Trophoblast cell (in vitro differentiated cells and primary cell): ENCODE results near the gene TNFRSF25.

Experiments used
- DNase-seq, 2 donors: peaks; one replicate each; pipeline ENCODE4 v3.0.0-alpha.2; 2016
- H2AFZ ChIP-seq: 2 replicates; pipeline ENCODE4 v1.6.1; 2013; ENCODE audit warnings: low read length, moderate library complexity, mild to moderate bottlenecking; ENCODE audit not compliant: insufficient read depth, poor library complexity
- H2AK5ac ChIP-seq: 2 replicates; pipeline ENCODE4 v1.6.1; 2013; ENCODE audit warnings: mild to moderate bottlenecking, low read length
- H2BK120ac ChIP-seq: 2 replicates; pipeline ENCODE4 v1.6.1; 2013; ENCODE audit warnings: low read length, mild to moderate bottlenecking, moderate library complexity; ENCODE audit not compliant: insufficient read depth, poor library complexity
- H2BK12ac ChIP-seq: 2 replicates; pipeline ENCODE4 v1.6.1; 2013; ENCODE audit warnings: mild to moderate bottlenecking, low read length, moderate library complexity
- H2BK5ac ChIP-seq: 2 replicates; pipeline ENCODE4 v1.6.1; 2013; ENCODE audit warnings: low read length, low read depth, moderate library complexity, mild to moderate bottlenecking; ENCODE audit not compliant: poor library complexity
- H3K14ac ChIP-seq: 2 replicates; pipeline ENCODE4 v1.6.1; 2013; ENCODE audit warnings: mild to moderate bottlenecking, low read length
- H3K18ac ChIP-seq: 2 replicates; pipeline ENCODE4 v1.6.1; 2013; ENCODE audit warnings: mild to moderate bottlenecking, low read length
- H3K23ac ChIP-seq: 2 replicates; pipeline ENCODE4 v1.6.1; 2013; ENCODE audit warnings: low read length
- H3K27ac ChIP-seq: 2 replicates; pipeline ENCODE4 v1.5.1; 2013; ENCODE audit warnings: low read depth, mild to moderate bottlenecking, inconsistent platforms, low read length, moderate library complexity
- H3K27me3 ChIP-seq: 2 replicates; pipeline ENCODE4 v1.6.1; 2013; ENCODE audit warnings: inconsistent platforms, mild to moderate bottlenecking, low read length, moderate library complexity; ENCODE audit not compliant: insufficient read depth
- H3K36me3 ChIP-seq, 2 experiments: 1 replicate in 1 of 2; 2 replicates in 1 of 2; pipeline ENCODE4 v1.6.1; 2013; ENCODE audit warnings: low read length in 2 of 2, mild to moderate bottlenecking in 2 of 2, moderate library complexity in 1 of 2; ENCODE audit not compliant: insufficient read depth in 2 of 2, control insufficient read depth in 1 of 2
- H3K4ac ChIP-seq: 2 replicates; pipeline ENCODE4 v1.6.1; 2013; ENCODE audit warnings: low read depth, mild to moderate bottlenecking, low read length, moderate library complexity
- H3K4me1 ChIP-seq, 2 experiments: 1 replicate in 1 of 2; 2 replicates in 1 of 2; pipeline ENCODE4 v1.6.1; 2013; ENCODE audit warnings: low read length in 2 of 2, mild to moderate bottlenecking in 2 of 2, moderate library complexity in 1 of 2; ENCODE audit not compliant: insufficient read depth in 2 of 2, control insufficient read depth in 1 of 2
- H3K4me2 ChIP-seq: 2 replicates; pipeline ENCODE4 v1.6.1; 2013; ENCODE audit warnings: inconsistent platforms, mild to moderate bottlenecking, low read length, moderate library complexity
- H3K4me3 ChIP-seq: 2 replicates; pipeline ENCODE4 v1.5.1; 2013; ENCODE audit warnings: mild to moderate bottlenecking, low read depth, low read length, inconsistent platforms
- H3K79me1 ChIP-seq: one replicate; pipeline ENCODE4 v1.6.1; 2013; ENCODE audit warnings: low read length
- H3K79me2 ChIP-seq: 2 replicates; pipeline ENCODE4 v1.6.1; 2013; ENCODE audit warnings: low read length, mild to moderate bottlenecking; ENCODE audit not compliant: control insufficient read depth, insufficient read depth, poor library complexity
- H3K9ac ChIP-seq: 2 replicates; pipeline ENCODE4 v1.6.1; 2013; ENCODE audit warnings: mild to moderate bottlenecking, low read length
- H3K9me3 ChIP-seq: 2 replicates; pipeline ENCODE4 v1.6.1; 2013; ENCODE audit warnings: low read depth, mild to moderate bottlenecking, control low read depth, inconsistent platforms, low read length; ENCODE audit not compliant: insufficient read depth
- H4K12ac ChIP-seq: 2 replicates; pipeline ENCODE4 v1.6.1; 2013; ENCODE audit warnings: low read depth, mild to moderate bottlenecking, low read length, moderate library complexity
- H4K8ac ChIP-seq: 2 replicates; pipeline ENCODE4 v1.6.1; 2013; ENCODE audit warnings: low read depth, mild to moderate bottlenecking, low read length, moderate library complexity
- H4K91ac ChIP-seq: one replicate; pipeline ENCODE4 v1.6.1; 2013; ENCODE audit warnings: low read depth, mild to moderate bottlenecking, low read length, moderate library complexity
- WGBS: extraction: QIAGEN DNeasy Blood & Tissue Kit; methylation state at CpG from one replicate; pipeline ENCODE4 v1.1.7; 2013; ENCODE audit warnings: missing lambda C conversion rate; ENCODE audit not compliant: insufficient read length, insufficient coverage; ENCODE audit errors: extremely low coverage; 5-methylcytosine and 5-hydroxymethylcytosine counted together

TNFRSF25 gene

DNA sequence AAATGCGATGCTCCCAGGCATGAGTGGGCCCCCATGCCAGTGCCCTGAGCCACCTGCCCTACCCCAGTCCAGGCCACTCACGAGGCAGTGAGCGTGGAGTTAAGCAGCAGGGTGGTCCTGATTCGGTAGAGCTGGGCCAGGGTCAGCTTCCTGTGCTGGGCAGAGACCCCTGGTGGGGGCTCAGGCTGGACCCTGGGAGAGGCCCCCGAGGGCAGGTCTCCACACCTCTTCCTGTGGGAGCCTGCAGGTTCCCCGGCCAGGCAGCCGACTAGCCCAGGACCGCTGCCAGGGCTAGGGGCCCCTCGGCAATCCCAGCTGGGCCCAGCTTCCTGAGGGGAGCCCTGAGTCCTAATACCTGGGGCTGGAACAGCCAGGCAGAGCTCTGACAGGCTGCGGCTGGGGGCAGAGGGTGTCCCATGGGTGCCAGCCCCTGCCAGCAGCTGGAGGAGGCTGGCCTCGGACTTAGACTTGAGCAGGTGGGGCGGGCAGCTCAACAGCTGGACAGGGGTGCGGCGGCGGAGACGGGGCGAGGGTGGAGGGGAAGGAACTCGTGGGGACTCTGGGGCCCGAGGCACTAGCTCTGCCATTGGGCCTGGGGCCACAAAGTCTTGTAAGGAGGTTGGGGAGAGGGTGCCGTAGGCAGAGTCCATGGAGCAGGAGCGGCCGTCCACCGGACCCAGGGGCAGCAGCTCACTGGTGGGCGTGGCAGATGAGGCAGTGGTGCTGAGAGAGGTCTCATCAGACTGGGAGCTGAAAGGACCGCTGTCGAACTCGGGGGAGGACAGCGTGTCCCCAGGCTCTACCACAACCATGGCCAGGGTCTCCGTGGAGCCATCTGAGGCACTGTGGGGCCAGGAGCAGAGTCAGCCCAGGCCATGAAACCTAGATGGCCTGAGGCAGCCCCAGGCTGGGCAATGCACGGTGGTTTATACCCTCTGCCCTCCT is 2.0 kb upstream of the TNFRSF25 start:
- no peak overlapping the region for H2AFZ ChIP-seq
- no peak overlapping the region for H3K4me3 ChIP-seq
- H4K8ac ChIP-seq: no peak overlapping the region
- peaks cover 77 to 87% of the 10 kb centered on the region in 2 experiments for H3K36me3 ChIP-seq
- H4K91ac ChIP-seq: no peak overlapping the region
- H3K4me1 ChIP-seq: no peaks in the 10 kb centered on the region
- H2BK12ac ChIP-seq: no peak overlapping the region
- no peak overlapping the region for H2AK5ac ChIP-seq
- no peak overlapping the region for H2BK5ac ChIP-seq
- no peak overlapping the region for H3K4me2 ChIP-seq
- H3K4ac ChIP-seq: no peak overlapping the region
- H3K79me1 ChIP-seq: no peaks in the 10 kb centered on the region
- H3K23ac ChIP-seq: no peak overlapping the region
- no peak overlapping the region for H3K27ac ChIP-seq
- no peaks in the 10 kb centered on the region for H3K79me2 ChIP-seq
- no peaks in the 10 kb centered on the region for H3K27me3 ChIP-seq
- no peak overlapping the region for H3K14ac ChIP-seq
- H4K12ac ChIP-seq: no peak overlapping the region
- H3K18ac ChIP-seq: no peak overlapping the region
- peaks cover 4% of the 10 kb centered on the region for H3K9me3 ChIP-seq
- H2BK120ac ChIP-seq: no peak overlapping the region
- no peak overlapping the region for H3K9ac ChIP-seq
- no peak for DNase-seq
- WGBS: no CpG with 5 or more reads among the region's 30 CpGs

DNA sequence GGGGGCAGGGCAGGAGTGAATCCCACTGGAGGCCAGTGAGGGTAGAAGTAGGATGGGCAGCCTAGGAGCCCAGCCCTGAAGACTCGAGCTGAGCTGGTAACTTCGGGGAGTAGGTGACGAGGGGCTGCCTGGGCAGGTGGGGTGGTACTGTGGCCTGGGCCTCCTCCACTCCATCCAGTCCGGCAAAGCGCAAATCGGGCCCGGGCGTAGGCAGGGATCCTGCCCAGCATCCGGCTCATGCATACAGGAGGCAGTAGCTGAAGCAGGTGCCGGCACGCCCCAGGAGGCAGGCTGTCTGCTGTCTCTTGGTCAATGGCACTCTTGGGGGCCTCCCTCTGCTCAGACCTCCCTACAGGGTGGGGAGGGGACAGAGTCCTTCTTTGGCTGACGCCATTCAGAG is 1.3 kb upstream of the TNFRSF25 start:
- no peak overlapping the region for H2BK120ac ChIP-seq
- no peak overlapping the region for H2BK12ac ChIP-seq
- H3K4me2 ChIP-seq: no peak overlapping the region
- no peak overlapping the region for H2AK5ac ChIP-seq
- no peak overlapping the region for H3K4me3 ChIP-seq
- no peak overlapping the region for H3K23ac ChIP-seq
- no peaks in the 10 kb centered on the region for H3K79me1 ChIP-seq
- peaks cover 77 to 87% of the 10 kb centered on the region in 2 experiments for H3K36me3 ChIP-seq
- H4K91ac ChIP-seq: no peak overlapping the region
- H3K9ac ChIP-seq: no peak overlapping the region
- no peak overlapping the region for H4K8ac ChIP-seq
- H3K27me3 ChIP-seq: no peaks in the 10 kb centered on the region
- no peaks in the 10 kb centered on the region for H3K4me1 ChIP-seq
- WGBS: no CpG with 5 or more reads among the region's 12 CpGs
- no peaks in the 10 kb centered on the region for H3K79me2 ChIP-seq
- no peak overlapping the region for H3K14ac ChIP-seq
- no peak overlapping the region for H2BK5ac ChIP-seq
- H2AFZ ChIP-seq: no peak overlapping the region
- no peak overlapping the region for H4K12ac ChIP-seq
- DNase-seq: no peak
- no peak overlapping the region for H3K4ac ChIP-seq
- no peak overlapping the region for H3K18ac ChIP-seq
- H3K9me3 ChIP-seq: peaks cover 4% of the 10 kb centered on the region
- H3K27ac ChIP-seq: no peak overlapping the region

GRCh38 chr1:6466751-6467150 is 778 bp upstream of the TNFRSF25 start:
- Histone ChIP-seq H3K4ac (no peak overlapping the region), H4K91ac (no peak overlapping the region), H3K9me3 (peaks cover 4% of the 10 kb centered on the region), H3K79me2 (no peaks in the 10 kb centered on the region), H3K79me1 (no peaks in the 10 kb centered on the region), H4K12ac (no peak overlapping the region), H2AK5ac (no peak overlapping the region), H2AFZ (no peak overlapping the region), H3K36me3 (peaks cover 77 to 87% of the 10 kb centered on the region in 2 experiments), H3K9ac (no peak overlapping the region), H3K4me1 (no peaks in the 10 kb centered on the region), H2BK12ac (no peak overlapping the region), H3K14ac (no peak overlapping the region), H3K18ac (no peak overlapping the region), H3K27ac (no peak overlapping the region), H3K23ac (no peak overlapping the region), H4K8ac (no peak overlapping the region), H2BK120ac (no peak overlapping the region), H2BK5ac (no peak overlapping the region), H3K27me3 (no peaks in the 10 kb centered on the region), H3K4me3 (no peak overlapping the region), H3K4me2 (no peak overlapping the region)
- WGBS: no CpG with 5 or more reads among the region's 5 CpGs
- DNase-seq: no peak

DNA sequence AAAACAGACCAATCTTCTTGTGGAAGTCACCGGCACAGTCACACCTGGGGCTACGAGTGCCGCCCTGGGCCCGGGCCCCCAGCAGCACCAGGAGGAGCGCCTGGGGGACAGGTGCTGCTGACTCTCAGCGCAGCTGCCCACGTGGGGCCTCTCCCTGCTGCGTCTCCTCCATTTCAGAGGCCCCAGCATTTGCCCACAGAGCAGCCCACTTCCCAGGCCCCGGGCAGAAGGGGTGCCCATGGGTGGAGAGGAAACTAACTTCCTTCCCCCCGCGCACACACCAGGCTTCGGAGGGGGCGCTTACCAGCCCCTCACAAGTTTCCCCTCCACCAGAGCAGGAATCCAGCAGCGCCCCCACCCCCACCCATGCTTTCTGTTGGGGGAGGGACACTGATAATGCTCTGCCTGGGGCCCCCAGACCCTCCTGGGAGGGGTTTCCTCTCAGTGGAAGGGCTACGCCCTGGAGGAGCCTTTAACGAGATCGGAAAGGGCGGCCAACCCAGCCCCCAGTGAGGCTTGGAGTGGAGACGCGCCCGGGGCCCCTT is 440 bp downstream of the TNFRSF25 start:
- H3K18ac ChIP-seq: no peak overlapping the region

More for the DNA sequence above, 440 bp downstream of the TNFRSF25 start:
- Histone ChIP-seq H3K4me2 (no peak overlapping the region), H3K14ac (no peak overlapping the region), H3K27ac (no peak overlapping the region), H2BK12ac (no peak overlapping the region), H3K79me2 (no peaks in the 10 kb centered on the region), H3K27me3 (no peaks in the 10 kb centered on the region), H3K23ac (no peak overlapping the region), H4K91ac (no peak overlapping the region), H2BK120ac (no peak overlapping the region), H3K36me3 (peaks cover 77 to 87% of the 10 kb centered on the region in 2 experiments), H3K9me3 (peaks cover 2% of the 10 kb centered on the region), H4K8ac (no peak overlapping the region), H4K12ac (no peak overlapping the region), H2AK5ac (no peak overlapping the region), H3K4ac (no peak overlapping the region), H3K9ac (no peak overlapping the region), H2AFZ (no peak overlapping the region), H3K79me1 (no peaks in the 10 kb centered on the region), H3K4me3 (no peak overlapping the region), H2BK5ac (no peak overlapping the region), H3K4me1 (no peaks in the 10 kb centered on the region)
- no CpG with 5 or more reads among the region's 21 CpGs for WGBS
- DNase-seq: no peak
